ENCODE measurements around the gene KCNQ5.

Gene KCNQ5

GRCh38 chr6:73004861-73005260 lies 383.0 kb downstream of the KCNQ5 start:
- no peak for DNase-seq
- H3K27me3 Mint-ChIP-seq (ENCODE audit: low read depth, poor library complexity), result peaks cover 2% of the 10 kb centered on the region
- H3K36me3 Mint-ChIP-seq (ENCODE audit: low read depth), result peaks cover 18% of the 10 kb centered on the region
- H3K4me3 Mint-ChIP-seq, result no peak overlapping the region
- TF ChIP-seq CTCF (IDR thresholded peaks at IDR 0.05), result no peak
- no peak overlapping the region for H3K27ac Mint-ChIP-seq
- peaks cover 7% of the 10 kb centered on the region for H3K9me3 Mint-ChIP-seq
- no peaks in the 10 kb centered on the region for H3K4me1 Mint-ChIP-seq

GRCh38 chr6:73006146-73006545 lies 384.3 kb downstream of the KCNQ5 start:
- no peak overlapping the region for H3K27ac Mint-ChIP-seq
- no peak overlapping the region for H3K4me3 Mint-ChIP-seq
- H3K27me3 Mint-ChIP-seq (ENCODE audit: low read depth, poor library complexity), result peaks cover 2% of the 10 kb centered on the region
- H3K36me3 Mint-ChIP-seq (ENCODE audit: low read depth), result peaks cover 18% of the 10 kb centered on the region
- peaks cover 7% of the 10 kb centered on the region for H3K9me3 Mint-ChIP-seq
- DNase-seq, result no peak
- H3K4me1 Mint-ChIP-seq, result no peaks in the 10 kb centered on the region
- TF ChIP-seq CTCF (IDR thresholded peaks at IDR 0.05), result no peak

GRCh38 chr6:73011945-73012344 lies 390.1 kb downstream of the KCNQ5 start:
- DNase-seq, result no peak
- Mint-ChIP-seq H3K4me1 (no peaks in the 10 kb centered on the region), H3K36me3 (ENCODE audit: low read depth) (peaks cover 15% of the 10 kb centered on the region), H3K27ac (no peak overlapping the region), H3K27me3 (ENCODE audit: low read depth, poor library complexity) (peaks cover 4% of the 10 kb centered on the region), H3K4me3 (no peak overlapping the region), H3K9me3 (peaks cover 7% of the 10 kb centered on the region)
- TF ChIP-seq CTCF (IDR thresholded peaks at IDR 0.05), result no peak

- no peak overlapping the region for H3K27ac Mint-ChIP-seq
- H3K9me3 Mint-ChIP-seq, result no peaks in the 10 kb centered on the region
- H3K36me3 Mint-ChIP-seq (ENCODE audit: low read depth), result no peaks in the 10 kb centered on the region
- peaks cover 4% of the 10 kb centered on the region for H3K27me3 Mint-ChIP-seq (ENCODE audit: low read depth, poor library complexity)
- TF ChIP-seq CTCF (IDR thresholded peaks at IDR 0.05), result no peak
- H3K4me1 Mint-ChIP-seq, result peaks cover 10% of the 10 kb centered on the region
- no peak overlapping the region for H3K4me3 Mint-ChIP-seq
- no peak for DNase-seq
Observed at GRCh38 chr6:73017476-73017875, 395.6 kb downstream of the KCNQ5 start.

- H3K4me1 Mint-ChIP-seq, result peaks cover 20% of the 10 kb centered on the region
- H3K27me3 Mint-ChIP-seq (ENCODE audit: low read depth, poor library complexity), result peaks cover 4% of the 10 kb centered on the region
- no peak for DNase-seq
- no peaks in the 10 kb centered on the region for H3K36me3 Mint-ChIP-seq (ENCODE audit: low read depth)
- H3K4me3 Mint-ChIP-seq, result no peak overlapping the region
- no peak overlapping the region for H3K27ac Mint-ChIP-seq
- H3K9me3 Mint-ChIP-seq, result no peaks in the 10 kb centered on the region
- no peak for TF ChIP-seq CTCF (IDR thresholded peaks at IDR 0.05)
Observed at GRCh38 chr6:73024598-73024997, 402.7 kb downstream of the KCNQ5 start.

- Mint-ChIP-seq H3K9me3 (no peaks in the 10 kb centered on the region), H3K4me1 (peaks cover 34% of the 10 kb centered on the region), H3K36me3 (ENCODE audit: low read depth) (no peaks in the 10 kb centered on the region), H3K27me3 (ENCODE audit: low read depth, poor library complexity) (peaks cover 4% of the 10 kb centered on the region), H3K4me3 (no peak overlapping the region), H3K27ac (peak overlapping the region; percentile 41)
- no peak for TF ChIP-seq CTCF (IDR thresholded peaks at IDR 0.05)
- no peak for DNase-seq
Observed at GRCh38 chr6:73027691-73028090, 405.8 kb downstream of the KCNQ5 start.
